Measurements from ENCODE around the gene MPEG1.
A peak's percentile ranks its signal among the peaks of the same experiment; 100 is the strongest.

Gene MPEG1

DNA sequence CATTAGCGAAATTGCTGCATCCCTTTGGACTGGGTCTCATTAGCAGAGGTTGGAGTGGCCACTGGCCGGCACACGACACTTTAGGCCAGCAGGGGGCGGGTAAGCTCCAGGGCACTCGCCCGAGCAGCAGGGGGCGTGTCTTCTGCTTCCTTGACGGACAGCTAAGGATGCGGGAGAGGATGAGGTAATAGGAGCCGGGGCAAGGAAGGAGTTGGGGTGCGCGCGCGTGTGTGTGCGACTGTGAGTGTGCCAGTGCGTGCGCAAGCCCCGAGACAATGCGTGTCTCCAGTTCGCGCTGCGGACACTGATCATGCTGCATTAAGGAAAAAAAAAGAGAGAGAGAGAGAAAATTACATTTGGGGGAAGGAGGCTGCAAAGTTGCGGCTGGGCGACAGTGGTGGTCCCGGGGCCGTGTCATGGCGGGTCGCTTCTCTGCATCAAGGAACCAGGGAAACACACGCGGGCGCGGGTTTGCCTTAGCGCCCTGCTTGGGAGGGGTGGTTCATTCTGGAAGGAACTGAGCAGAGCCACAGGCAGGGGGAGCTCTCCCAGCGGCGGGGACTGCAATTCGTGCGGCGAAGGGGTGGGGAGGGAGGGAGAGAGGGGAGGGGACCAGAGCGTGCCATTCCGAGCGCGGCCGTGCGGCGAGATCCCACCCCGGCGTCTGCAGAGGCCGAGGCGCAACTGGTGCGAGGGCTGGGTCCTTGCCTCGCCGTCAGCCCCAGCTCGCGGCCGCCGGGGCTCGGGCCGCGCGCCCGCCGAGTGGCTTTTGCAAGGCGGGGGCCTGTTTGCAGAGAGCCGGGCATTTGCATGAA lies 41.0 kb downstream of the MPEG1 start, which contains the start of gene DTX4:
Gene DTX4, plus strand, starts transcription at position 625 of the 815 bp plus-strand sequence. CDS start 464 bp downstream, outside the sequence.
- DNase-seq (ENCODE audit: low read depth in 2 of 2), result peak; percentile 71 to 74

- DNase-seq (ENCODE audit: low read depth in 2 of 2), result no peak
Measured at GRCh38 chr11:59164028-59164427, 48.7 kb downstream of the MPEG1 start.

Measured in fibroblast of skin of left quadriceps (primary cell).